Adrenal gland (tissue), 5 donors: ENCODE measurements around the gene TIFAB.

ENCODE experiments used
- POLR2A ChIP-seq, 2 donors: fragments of 450-650 bp; IDR thresholded peaks; one replicate each; pipeline ENCODE4 v1.6.1; 2017; ENCODE audit warnings: antibody characterized with exemption in 2 of 2, mild to moderate bottlenecking in 2 of 2, moderate library complexity in 1 of 2
- TF ChIP-seq, protein P1 (sequence below), 6 experiments: fragments of 450-650 bp in 4 of 6; fragments of 200-600 bp in 2 of 6; sonication (generic) in 1 of 6; IDR thresholded peaks; 1 replicate in 5 of 6; 2 replicates in 1 of 6; pipeline versions ENCODE4 v1.5.1 to v1.8.0; 2016 to 2021; ENCODE audit warnings: antibody characterized with exemption in 6 of 6, mild to moderate bottlenecking in 2 of 6, moderate library complexity in 1 of 6
- donor health status: DM: no; HTN: no; CAD: no.

DNA sequence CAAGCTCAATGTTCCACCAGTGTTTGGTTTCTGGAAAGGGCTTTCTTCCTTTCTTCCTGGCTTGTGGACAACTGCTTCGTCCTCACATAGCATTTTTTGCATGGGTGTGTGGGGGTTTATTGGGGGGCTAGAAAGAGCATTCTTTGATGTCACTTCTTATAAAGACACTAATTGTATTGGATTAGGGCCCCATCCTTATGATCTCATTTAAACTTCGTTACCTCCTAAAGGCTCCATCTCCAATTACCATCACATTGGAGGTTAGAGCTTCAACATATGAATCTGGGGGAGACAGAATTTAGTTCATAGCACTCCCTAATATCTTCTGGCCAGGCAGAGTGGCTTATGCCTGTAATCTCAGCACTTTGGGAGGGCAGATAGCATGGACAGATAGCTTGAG is 47.1 kb downstream of the TIFAB start:
- TF ChIP-seq, protein P1, sequence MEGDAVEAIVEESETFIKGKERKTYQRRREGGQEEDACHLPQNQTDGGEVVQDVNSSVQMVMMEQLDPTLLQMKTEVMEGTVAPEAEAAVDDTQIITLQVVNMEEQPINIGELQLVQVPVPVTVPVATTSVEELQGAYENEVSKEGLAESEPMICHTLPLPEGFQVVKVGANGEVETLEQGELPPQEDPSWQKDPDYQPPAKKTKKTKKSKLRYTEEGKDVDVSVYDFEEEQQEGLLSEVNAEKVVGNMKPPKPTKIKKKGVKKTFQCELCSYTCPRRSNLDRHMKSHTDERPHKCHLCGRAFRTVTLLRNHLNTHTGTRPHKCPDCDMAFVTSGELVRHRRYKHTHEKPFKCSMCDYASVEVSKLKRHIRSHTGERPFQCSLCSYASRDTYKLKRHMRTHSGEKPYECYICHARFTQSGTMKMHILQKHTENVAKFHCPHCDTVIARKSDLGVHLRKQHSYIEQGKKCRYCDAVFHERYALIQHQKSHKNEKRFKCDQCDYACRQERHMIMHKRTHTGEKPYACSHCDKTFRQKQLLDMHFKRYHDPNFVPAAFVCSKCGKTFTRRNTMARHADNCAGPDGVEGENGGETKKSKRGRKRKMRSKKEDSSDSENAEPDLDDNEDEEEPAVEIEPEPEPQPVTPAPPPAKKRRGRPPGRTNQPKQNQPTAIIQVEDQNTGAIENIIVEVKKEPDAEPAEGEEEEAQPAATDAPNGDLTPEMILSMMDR (IDR thresholded peaks at IDR 0.05): no peak
- TF ChIP-seq POLR2A (IDR thresholded peaks at IDR 0.05): no peak
